SHP77 treated with DMSO at 0.1 percent for 48 hours (cell line): Measurements from ENCODE around the gene PIM2.

Experiments
- DNase-seq: peaks from one replicate; lab custom pipeline; 2025; lab: John Stamatoyannopoulos, UW

Gene PIM2

GRCh38 chrX:48935301-48935670 is 16.5 kb upstream of the PIM2 start:
- DNase-seq = no peak

- DNase-seq = no peak
Observed at GRCh38 chrX:48934581-48935300, 15.9 kb upstream of the PIM2 start.

- DNase-seq = no peak
Observed at GRCh38 chrX:48933757-48934156, 14.9 kb upstream of the PIM2 start.

GRCh38 chrX:48927736-48928382 is 9.0 kb upstream of the PIM2 start:
- no peak for DNase-seq

- no peak for DNase-seq
Observed at GRCh38 chrX:48927123-48927522, 8.3 kb upstream of the PIM2 start.

GRCh38 chrX:48924270-48924669 is 5.4 kb upstream of the PIM2 start:
- DNase-seq = no peak

- no peak for DNase-seq
Observed at GRCh38 chrX:48923771-48924170, 4.9 kb upstream of the PIM2 start.

- no peak for DNase-seq
Observed at GRCh38 chrX:48920718-48921104, 1.9 kb upstream of the PIM2 start.

- no peak for DNase-seq
Observed at GRCh38 chrX:48919947-48920717, 1.3 kb upstream of the PIM2 start.

- no peak for DNase-seq
Observed at GRCh38 chrX:48919360-48919841, 577 bp upstream of the PIM2 start.

GRCh38 chrX:48918301-48918642 is 552 bp downstream of the PIM2 start:
- DNase-seq = no peak

- DNase-seq = peak; percentile 51
Observed at GRCh38 chrX:48917139-48918001, 1.5 kb downstream of the PIM2 start.

- DNase-seq = no peak
Observed at GRCh38 chrX:48914593-48915493, 4.0 kb downstream of the PIM2 start.

GRCh38 chrX:48913605-48914366 is 5.0 kb downstream of the PIM2 start:
- no peak for DNase-seq

GRCh38 chrX:48911412-48912182 is 7.2 kb downstream of the PIM2 start, which contains the start of gene SLC35A2:
TSS of gene SLC35A2 (minus strand) at chrX:48911646. CDS start at chrX:48911636, 10 bp downstream.
- peak; percentile 52 for DNase-seq

- no peak for DNase-seq
Observed at GRCh38 chrX:48910926-48911411, 7.9 kb downstream of the PIM2 start.

- no peak for DNase-seq
Observed at GRCh38 chrX:48909703-48910294, 9.0 kb downstream of the PIM2 start.

- no peak for DNase-seq
Observed at GRCh38 chrX:48908600-48908999, 10.2 kb downstream of the PIM2 start.
